Suprapubic skin (tissue), 3 donors: Measurements from ENCODE around the gene MAPK11.

ENCODE experiments used
- EP300 ChIP-seq: sonication (generic); formaldehyde crosslinking; IDR thresholded peaks from one replicate; pipeline ENCODE4 v1.6.1; 2017; ENCODE audit warnings: antibody characterized with exemption
- TF ChIP-seq, protein P1 (sequence below), 2 donors: fragments of 200-600 bp in 1 of 2; fragments of 450-650 bp in 1 of 2; sonication (generic) in 1 of 2; IDR thresholded peaks; one replicate each; pipeline ENCODE4 v1.5.1; 2016 to 2019; ENCODE audit warnings: antibody characterized with exemption in 2 of 2, mild to moderate bottlenecking in 1 of 2, moderate library complexity in 1 of 2

- TF ChIP-seq, protein P1, sequence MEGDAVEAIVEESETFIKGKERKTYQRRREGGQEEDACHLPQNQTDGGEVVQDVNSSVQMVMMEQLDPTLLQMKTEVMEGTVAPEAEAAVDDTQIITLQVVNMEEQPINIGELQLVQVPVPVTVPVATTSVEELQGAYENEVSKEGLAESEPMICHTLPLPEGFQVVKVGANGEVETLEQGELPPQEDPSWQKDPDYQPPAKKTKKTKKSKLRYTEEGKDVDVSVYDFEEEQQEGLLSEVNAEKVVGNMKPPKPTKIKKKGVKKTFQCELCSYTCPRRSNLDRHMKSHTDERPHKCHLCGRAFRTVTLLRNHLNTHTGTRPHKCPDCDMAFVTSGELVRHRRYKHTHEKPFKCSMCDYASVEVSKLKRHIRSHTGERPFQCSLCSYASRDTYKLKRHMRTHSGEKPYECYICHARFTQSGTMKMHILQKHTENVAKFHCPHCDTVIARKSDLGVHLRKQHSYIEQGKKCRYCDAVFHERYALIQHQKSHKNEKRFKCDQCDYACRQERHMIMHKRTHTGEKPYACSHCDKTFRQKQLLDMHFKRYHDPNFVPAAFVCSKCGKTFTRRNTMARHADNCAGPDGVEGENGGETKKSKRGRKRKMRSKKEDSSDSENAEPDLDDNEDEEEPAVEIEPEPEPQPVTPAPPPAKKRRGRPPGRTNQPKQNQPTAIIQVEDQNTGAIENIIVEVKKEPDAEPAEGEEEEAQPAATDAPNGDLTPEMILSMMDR (IDR thresholded peaks at IDR 0.05): no peak
- no peak for TF ChIP-seq EP300
Measured at GRCh38 chr22:50302041-50302541, 31.9 kb upstream of the MAPK11 start.
